ENCODE results near the gene PEAK1.

Gene PEAK1

DNA sequence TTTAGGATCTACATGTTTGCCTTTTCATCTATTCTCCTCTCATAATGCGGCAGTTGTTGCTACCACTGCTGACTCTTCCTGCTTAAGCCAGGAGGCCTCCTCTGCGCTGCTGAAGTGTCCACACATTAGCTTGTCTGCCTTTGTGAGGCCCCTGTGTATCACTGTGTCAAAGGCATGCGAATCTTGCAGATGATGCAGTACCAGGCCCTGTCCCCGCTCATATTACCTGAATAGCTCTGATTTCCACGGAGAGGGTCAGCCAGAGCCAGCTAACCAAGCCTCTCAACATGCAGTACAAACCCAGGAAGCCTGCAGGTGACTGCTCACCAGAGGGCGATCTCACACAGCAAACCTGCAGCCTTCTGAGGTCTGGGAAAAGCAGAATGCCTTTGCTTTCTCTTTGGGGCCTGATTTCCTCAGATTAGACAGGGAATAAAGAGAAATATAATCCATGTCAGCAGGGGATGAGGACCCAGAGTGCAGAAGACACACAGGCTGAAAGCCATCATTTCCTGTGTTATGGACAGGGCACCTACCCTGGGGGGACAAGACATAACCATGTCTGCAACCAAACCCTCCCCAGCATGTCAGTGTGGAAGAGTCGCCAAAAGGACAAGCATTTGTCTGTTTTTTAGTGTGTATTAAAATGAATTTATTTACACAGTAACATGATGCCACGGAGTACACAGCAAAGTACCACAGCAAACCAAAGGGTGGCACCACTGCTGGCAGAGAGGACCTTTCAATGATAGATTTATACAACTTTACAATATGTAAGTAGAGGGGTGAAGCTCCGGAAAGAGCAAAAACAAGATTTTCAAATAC, 312.2 kb downstream of the PEAK1 start:
- TF ChIP-seq, protein P1, sequence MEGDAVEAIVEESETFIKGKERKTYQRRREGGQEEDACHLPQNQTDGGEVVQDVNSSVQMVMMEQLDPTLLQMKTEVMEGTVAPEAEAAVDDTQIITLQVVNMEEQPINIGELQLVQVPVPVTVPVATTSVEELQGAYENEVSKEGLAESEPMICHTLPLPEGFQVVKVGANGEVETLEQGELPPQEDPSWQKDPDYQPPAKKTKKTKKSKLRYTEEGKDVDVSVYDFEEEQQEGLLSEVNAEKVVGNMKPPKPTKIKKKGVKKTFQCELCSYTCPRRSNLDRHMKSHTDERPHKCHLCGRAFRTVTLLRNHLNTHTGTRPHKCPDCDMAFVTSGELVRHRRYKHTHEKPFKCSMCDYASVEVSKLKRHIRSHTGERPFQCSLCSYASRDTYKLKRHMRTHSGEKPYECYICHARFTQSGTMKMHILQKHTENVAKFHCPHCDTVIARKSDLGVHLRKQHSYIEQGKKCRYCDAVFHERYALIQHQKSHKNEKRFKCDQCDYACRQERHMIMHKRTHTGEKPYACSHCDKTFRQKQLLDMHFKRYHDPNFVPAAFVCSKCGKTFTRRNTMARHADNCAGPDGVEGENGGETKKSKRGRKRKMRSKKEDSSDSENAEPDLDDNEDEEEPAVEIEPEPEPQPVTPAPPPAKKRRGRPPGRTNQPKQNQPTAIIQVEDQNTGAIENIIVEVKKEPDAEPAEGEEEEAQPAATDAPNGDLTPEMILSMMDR (IDR thresholded peaks at IDR 0.05; ENCODE audit: low read length, missing control alignments), result peak; percentile 83

DNA sequence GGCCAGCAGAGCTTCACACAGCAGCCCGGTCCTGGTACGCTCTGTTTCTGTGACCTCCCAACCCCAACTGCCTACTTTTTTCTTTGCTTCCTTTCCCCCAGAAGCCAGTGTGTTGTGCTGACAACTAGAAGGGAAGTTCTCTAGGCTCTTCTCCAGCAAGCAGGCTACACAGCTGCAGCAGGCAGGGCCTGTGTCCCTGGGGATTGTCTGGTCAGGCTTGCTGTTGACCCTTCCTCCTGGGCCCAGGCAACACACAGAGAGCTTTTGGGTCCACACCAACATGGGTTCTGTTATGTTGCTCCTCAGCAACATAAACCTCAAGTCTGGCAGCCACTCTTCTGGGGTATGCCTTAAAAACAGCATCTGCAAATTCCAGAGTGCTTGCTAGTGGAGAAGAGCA, 312.8 kb downstream of the PEAK1 start:
- no peak overlapping the region for H3K4me3 ChIP-seq (replicated peaks; ENCODE audit: low read depth, low read length)
- TF ChIP-seq, protein P1 (IDR thresholded peaks at IDR 0.05; ENCODE audit: low read length, missing control alignments), result no peak
- peak; percentile 52 for DNase-seq (ENCODE audit: low read depth)

More for the DNA sequence above, 312.2 kb downstream of the PEAK1 start:
- H3K4me3 ChIP-seq (replicated peaks; ENCODE audit: low read depth, low read length), result no peak overlapping the region
- peak; percentile 73 for DNase-seq (ENCODE audit: low read depth)

DNA sequence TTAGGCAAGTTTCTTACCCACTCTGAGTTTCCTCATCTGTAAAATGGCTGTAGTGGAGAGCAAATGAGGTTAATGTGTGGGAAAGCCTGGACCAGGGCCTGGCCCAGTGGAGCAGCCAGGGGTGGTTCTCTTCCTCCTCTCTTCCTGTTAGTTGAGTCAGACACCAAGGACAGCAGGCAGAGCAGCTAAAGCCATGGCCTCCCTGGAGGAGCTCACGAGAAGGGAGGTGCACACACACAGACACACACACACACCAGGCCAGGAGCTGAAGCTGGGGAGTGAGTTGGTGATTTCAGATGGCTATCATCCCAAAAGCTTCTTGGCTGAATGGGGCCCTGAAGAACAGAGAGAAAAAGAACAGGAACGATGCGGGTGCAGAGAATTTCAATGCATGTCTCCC, 315.7 kb downstream of the PEAK1 start:
- peak; percentile 65 for DNase-seq (ENCODE audit: low read depth)
- TF ChIP-seq, protein P1 (IDR thresholded peaks at IDR 0.05; ENCODE audit: low read length, missing control alignments), result no peak
- no peak overlapping the region for H3K4me3 ChIP-seq (replicated peaks; ENCODE audit: low read depth, low read length)

DNA sequence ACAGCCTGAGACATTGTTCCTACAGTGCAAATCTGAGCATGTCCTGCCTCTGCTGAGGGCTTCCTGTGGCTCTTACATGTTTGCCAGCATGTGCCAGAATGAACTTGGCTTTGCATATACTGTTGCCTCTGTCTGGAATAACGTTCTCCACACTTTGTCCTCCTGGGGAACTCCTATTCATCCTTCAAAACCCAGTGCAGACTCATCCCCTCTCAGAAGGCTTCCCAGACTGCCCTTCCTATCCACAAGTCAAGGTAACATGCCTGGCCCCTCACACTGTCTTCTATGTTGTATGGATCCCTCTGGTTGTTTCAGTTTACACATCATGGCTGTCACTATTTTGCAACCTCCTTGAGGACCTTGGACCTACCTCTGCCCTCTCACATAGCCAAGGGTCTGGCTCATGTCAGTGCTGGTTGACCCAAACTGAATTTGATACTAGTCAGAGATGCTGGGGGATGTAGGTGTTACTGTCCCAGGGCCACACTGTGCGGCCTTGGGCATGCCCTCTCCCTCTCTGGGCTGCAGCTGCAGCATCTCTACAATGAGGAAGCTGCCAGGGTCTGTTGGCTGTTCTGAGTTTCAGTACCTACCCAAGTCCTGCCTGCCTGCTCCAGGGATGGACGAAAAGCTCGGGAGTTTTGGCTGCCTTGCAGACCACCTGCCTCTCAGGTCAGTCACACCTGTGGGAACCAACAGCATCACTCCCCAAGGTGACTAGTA, 320.0 kb downstream of the PEAK1 start:
- H3K4me3 ChIP-seq (replicated peaks; ENCODE audit: low read depth, low read length), result no peak overlapping the region
- DNase-seq (ENCODE audit: low read depth), result no peak
- TF ChIP-seq, protein P1 (IDR thresholded peaks at IDR 0.05; ENCODE audit: low read length, missing control alignments), result no peak

DNA sequence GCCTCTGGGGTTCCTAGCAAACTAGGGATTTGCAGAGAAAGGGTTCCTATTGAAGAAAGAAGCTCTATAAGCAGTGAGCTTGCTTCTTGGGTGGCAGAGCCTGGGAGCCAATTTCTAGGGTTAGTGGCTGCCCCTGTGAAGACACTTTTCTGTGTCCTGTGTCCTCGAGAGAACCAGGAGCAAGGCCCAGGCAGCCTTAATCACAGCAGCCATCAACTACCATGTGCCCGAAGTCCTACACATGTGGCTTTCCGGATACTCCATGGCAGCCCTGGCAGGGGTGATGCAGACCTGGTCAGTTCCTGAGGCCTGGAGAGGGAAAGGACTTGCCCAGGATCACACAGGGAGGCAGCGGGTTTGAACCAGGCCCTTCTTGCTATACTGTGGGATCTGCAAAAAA, 321.3 kb downstream of the PEAK1 start:
- no peak for DNase-seq (ENCODE audit: low read depth)
- TF ChIP-seq, protein P1 (IDR thresholded peaks at IDR 0.05; ENCODE audit: low read length, missing control alignments), result no peak
- H3K4me3 ChIP-seq (replicated peaks; ENCODE audit: low read depth, low read length), result no peak overlapping the region

DNA sequence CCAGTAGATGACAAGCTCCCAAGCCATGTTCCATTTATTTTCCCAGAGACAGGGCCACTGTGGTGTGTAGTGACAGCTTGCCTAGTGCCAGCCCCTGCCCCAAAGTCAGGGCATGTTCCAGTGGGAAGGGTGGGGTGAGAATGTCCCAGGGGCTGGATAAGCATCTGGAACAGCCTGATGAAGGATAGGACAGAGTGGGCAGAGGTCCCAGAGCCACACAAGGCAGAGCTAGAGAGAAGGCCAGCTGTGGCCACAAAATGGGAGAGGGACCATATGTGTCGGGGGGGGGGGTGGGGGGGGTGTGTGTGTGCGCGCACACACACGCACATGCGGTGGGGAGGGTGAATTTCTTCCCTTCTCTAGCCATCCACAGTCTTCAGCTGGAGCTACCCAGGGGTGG, 322.0 kb downstream of the PEAK1 start:
- TF ChIP-seq, protein P1 (IDR thresholded peaks at IDR 0.05; ENCODE audit: low read length, missing control alignments), result no peak
- DNase-seq (ENCODE audit: low read depth), result no peak
- no peak overlapping the region for H3K4me3 ChIP-seq (replicated peaks; ENCODE audit: low read depth, low read length)
